ENCODE measurements around the gene PAH.

Gene PAH

DNA sequence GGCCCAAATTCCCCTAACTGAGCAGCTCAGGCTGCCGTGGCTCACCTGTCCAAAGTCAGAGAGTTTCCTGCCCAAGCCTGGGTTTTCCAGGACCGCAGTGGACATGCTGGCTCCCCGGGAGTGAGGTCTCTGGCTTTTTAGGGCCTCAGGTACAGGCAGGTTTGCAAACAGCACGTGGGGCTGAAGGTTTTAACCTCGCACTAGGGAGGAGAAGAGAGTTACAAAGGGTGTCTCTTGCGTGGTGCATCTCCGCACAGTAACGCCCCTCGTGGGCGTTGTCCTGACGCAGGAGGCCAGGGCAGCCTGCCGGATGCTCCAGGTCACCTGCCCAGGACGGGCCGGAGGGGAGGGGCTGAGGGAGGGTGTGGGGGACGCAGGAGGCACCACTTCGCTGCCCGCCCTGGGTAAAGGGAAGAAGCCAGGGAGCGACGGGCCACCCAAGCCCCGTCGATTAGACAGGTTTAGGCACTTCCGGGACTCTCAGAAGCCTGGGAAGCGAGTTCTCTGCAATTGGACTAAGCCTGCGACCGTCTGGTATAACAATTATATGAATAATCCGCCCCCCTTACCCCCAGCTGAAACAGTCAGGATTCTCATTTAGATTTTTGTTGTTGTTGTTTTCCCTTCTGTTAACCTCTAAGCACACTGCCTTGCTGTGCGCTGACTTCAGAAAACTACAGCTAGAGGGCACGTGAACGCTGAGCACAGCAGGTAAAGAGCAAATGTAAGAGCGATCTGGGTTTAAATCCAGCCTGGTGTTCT is at the start of gene PAH:
Gene PAH, minus strand, starts transcription at position 219 of the 762 bp plus-strand sequence. Its CDS starts 114 bp downstream, at position 105.
- no peak for DNase-seq (ENCODE audit: low read depth in 2 of 2)

DNA sequence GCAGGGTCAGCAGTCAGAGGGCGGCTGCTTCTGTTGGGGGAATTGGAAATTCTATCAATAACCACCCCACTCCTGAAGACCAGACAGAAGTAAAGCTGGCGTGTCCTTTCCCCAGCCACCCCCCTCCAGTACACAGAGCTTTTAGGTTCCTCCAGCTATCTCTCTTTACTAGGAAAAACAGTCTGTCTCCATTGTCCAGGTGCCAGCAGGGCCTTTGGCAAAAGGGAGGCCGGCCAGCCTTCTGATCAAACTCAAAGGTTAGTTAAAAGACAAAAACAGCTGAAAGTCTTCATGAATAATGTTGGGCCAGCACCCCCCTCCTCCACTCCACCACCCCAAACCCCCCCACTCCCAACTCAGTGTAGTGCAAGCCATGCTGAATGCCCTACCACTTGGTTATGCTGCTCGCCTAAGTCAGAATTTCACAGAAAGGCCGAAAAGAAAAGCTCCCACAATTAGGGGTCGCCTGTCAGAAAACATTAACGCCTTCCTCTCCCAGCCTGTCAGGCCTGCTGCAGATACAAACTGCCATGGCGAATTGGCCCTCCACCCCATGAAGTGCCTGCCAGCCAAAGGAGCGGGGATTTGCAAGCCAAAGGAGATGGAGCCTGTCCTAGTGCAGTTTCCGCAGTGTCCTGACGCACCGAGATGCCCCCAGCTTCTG is 49.3 kb upstream of the PAH start:
- no peak for DNase-seq (ENCODE audit: low read depth in 2 of 2)

DNA sequence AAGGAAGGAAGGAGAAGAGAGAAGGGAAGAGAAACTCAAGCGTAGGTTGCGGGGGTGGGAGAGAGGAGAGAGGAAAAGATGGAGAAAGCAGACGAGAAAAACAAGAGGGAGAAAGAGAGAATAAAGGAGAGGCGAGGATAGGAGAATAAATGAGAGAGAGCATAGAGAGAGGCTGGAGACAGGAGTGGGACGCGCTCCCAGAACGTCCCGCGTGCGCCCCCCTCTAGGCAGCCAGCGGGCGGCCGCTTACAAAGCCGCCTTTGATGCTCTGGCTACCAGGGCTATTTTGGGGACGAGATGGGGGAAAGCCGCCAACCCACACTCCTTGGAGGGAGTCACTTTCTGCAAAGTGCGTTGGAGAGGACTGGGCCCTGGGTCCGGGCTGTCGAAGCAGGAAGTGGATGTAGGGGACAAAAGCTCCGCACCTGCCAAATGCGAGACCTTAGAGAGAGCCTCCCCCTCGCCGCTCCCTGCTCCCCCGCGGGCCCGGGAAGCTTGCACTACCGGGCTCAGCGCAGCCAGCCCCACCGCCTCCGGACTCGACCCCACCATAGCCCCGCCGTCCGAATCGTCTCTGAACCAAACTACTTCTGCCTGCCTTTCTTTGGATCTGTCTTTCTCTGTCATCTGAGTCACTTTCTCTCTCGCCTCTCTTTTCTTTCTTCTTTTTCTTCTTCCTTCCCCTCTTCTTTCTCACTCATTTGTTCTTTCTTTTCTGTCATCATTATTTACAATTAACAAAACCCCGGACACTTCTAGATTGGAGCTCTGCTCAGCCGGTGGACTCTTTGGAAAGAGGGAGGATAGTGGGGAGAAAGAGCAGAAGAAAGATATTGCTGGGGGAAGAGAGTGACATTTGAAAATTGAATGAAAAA is 48.5 kb upstream of the PAH start:
- DNase-seq (ENCODE audit: low read depth in 2 of 2), result no peak

DNA sequence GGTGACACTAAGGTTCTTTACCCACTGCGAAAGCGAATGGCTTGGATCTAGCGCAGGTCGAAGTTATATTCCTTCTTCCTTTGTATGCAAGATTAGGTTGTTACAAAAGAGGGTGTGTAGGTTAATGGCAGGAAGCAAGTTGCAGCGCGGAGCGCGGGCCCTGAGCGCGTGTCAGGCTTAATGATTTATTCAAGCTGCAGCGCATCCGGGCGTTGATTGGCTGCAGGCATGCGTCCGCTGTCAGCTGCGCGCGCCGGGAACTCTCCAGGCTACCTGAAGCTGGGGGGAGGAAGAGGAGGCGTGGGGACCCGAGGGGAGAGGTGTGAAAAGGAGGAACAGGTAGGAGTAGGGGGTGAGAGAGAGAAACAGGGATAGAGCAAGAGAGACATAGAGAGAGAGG is 47.8 kb upstream of the PAH start:
- DNase-seq (ENCODE audit: low read depth in 2 of 2), result no peak

DNA sequence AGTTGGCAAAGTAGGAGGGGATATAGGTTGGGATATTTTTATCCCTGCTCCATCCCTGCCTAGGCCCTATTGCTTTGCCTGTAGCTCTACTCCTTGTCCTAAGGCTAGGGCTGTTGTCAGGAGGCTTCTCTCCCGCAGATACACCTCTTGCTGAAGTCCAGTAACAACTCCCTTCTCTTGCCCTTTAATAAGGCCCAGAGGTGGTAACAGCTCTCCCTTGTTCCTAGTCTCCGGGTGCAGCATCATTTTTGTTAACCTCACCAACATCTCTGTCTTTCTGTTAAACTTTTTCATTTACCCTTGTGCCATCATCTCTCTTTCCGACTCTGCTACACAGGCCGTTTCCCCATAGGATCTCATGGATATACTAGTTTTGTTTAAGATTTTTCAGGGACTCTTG is 46.8 kb upstream of the PAH start:
- DNase-seq (ENCODE audit: low read depth in 2 of 2), result no peak

DNA sequence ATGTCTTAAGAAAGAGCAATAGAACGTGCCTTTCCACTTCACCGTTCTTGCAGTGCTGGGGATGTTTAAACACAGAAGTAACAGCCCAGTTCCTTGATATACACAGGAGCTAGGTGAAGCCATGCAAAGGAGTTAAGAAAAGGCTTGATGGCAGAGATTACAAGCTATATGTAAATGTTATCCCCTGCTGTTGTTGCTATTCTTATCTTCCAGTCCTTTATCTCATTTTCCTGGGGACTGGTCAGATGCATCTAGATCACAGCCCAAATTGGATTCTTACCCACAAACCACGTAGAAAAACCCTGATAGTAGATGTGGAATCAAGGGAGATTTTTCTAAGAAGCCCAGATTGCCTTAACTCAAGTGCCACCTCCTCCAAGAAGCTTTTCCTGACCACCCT is 45.9 kb upstream of the PAH start:
- no peak for DNase-seq (ENCODE audit: low read depth in 2 of 2)

DNA sequence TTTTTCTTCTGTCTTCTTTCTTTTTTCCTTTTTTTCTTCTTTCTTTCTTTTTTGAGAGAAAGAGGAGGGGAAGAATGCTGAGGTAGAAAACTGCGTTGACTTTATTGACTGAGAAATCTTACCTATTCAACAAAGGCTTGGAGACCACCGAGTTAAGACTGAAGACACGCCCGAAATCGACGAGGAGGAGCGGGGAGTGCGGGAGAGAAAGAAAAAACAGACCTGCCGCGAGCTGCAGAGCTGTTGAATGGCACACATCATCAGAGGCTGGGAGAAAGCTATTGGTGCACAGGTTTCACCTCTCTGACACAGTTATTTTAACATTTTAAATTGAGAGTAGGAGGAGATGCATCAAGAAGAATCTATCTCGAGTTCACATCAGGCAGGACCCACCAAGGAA is 45.5 kb upstream of the PAH start:
- no peak for DNase-seq (ENCODE audit: low read depth in 2 of 2)

DNA sequence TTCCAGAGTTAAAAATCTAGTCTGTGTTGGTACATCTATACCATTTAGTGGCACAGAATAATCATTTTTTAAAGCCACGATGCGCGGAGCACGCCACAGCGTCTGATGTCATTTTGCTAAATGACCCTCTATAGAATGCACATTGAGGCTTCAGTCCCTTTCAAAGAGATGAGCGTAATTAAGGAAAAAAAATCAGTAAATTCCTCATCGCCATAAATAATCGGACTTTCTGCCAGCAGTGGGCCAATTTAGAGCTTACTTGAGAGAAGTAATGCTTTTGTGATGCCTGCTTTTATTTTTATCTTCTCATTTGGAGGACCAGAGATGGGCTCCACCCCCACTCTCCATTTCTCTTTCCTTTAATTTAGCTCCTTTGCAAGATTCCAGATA is 44.4 kb upstream of the PAH start:
- no peak for DNase-seq (ENCODE audit: low read depth in 2 of 2)

DNA sequence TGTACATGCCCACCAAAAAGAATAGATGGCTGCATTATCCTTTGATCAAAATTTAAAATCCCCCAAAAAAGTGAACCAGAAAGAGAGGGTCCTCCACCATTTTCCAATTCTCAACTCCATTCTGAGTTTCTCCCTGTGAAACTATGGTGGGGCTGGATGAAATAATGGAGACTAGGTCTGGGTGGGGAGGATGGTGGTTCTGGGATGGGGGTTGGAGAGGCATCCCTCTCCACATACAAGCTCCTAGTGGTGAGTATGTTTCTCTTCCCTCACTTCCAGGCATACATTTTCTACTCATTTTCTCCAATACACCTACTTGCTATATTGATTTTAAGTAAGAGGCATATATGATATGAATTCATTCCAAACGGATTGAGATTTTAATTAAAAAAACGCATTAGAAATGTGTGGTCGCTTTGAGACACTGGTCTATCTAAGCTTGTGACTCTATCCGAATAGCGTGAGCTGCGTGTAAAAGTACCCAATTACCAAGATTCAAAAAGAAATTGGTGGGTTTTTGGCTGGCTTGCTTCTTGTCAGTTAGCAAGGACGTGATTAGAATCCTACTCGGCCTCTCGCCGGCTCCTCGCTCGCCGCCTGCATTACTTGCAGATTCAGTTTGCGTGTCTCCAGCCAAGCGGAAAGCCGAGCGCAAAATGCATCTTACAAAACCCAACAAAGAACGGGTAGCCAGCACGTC is 43.9 kb upstream of the PAH start:
- DNase-seq (ENCODE audit: low read depth in 2 of 2), result no peak

DNA sequence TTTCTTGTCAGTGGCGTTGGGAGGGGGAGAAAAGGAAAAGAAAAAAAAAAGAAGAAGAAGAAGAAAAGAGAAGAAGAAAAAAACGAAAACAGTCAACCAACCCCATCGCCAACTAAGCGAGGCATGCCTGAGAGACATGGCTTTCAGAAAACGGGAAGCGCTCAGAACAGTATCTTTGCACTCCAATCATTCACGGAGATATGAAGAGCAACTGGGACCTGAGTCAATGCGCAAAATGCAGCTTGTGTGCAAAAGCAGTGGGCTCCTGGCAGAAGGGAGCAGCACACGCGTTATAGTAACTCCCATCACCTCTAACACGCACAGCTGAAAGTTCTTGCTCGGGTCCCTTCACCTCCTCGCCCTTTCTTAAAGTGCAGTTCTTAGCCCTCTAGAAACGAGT is 42.3 kb upstream of the PAH start:
- no peak for DNase-seq (ENCODE audit: low read depth in 2 of 2)

DNA sequence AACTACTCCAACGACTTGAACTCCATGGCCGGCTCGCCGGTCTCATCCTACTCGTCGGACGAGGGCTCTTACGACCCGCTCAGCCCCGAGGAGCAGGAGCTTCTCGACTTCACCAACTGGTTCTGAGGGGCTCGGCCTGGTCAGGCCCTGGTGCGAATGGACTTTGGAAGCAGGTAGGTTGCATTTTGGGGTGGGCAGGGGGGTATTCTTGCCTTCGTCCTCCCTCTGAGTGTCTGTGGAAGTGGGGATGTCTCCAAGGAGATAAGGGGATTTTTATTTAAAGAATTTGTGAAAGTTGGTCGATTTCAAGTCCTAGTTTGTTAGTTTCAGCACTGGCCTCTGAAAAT is 41.8 kb upstream of the PAH start:
- DNase-seq (ENCODE audit: low read depth in 2 of 2), result no peak

DNA sequence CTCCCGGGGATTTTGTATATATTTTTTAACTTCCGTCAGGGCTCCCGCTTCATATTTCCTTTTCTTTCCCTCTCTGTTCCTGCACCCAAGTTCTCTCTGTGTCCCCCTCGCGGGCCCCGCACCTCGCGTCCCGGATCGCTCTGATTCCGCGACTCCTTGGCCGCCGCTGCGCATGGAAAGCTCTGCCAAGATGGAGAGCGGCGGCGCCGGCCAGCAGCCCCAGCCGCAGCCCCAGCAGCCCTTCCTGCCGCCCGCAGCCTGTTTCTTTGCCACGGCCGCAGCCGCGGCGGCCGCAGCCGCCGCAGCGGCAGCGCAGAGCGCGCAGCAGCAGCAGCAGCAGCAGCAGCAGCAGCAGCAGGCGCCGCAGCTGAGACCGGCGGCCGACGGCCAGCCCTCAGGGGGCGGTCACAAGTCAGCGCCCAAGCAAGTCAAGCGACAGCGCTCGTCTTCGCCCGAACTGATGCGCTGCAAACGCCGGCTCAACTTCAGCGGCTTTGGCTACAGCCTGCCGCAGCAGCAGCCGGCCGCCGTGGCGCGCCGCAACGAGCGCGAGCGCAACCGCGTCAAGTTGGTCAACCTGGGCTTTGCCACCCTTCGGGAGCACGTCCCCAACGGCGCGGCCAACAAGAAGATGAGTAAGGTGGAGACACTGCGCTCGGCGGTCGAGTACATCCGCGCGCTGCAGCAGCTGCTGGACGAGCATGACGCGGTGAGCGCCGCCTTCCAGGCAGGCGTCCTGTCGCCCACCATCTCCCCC is 41.2 kb upstream of the PAH start:
- DNase-seq (ENCODE audit: low read depth in 2 of 2), result no peak

DNA sequence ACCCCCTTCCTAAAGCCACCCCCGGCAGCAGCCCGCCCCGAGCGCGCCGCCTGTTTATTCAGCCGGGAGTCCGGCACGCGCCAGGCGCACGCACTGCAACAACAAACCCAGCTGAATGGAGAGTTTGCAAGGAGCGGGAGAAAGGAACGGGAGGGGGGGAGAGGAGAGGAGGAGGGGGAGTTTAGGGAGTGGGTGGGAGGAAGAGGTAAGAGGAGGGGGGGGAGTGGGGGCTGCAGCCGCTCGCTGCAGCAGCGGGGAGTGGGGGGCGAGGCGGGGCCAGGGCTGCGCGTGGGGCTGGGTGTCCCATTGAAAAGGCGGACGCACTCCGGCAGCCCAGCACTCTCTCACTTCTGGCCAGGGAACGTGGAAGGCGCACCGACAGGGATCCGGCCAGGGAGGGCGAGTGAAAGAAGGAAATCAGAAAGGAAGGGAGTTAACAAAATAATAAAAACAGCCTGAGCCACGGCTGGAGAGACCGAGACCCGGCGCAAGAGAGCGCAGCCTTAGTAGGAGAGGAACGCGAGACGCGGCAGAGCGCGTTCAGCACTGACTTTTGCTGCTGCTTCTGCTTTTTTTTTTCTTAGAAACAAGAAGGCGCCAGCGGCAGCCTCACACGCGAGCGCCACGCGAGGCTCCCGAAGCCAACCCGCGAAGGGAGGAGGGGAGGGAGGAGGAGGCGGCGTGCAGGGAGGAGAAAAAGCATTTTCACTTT is 40.5 kb upstream of the PAH start, which contains the start of gene ASCL1:
Gene ASCL1, plus strand, starts transcription at position 336 of the 712 bp plus-strand sequence. CDS start 571 bp downstream, outside the sequence.
- DNase-seq (ENCODE audit: low read depth in 2 of 2), result no peak

DNA sequence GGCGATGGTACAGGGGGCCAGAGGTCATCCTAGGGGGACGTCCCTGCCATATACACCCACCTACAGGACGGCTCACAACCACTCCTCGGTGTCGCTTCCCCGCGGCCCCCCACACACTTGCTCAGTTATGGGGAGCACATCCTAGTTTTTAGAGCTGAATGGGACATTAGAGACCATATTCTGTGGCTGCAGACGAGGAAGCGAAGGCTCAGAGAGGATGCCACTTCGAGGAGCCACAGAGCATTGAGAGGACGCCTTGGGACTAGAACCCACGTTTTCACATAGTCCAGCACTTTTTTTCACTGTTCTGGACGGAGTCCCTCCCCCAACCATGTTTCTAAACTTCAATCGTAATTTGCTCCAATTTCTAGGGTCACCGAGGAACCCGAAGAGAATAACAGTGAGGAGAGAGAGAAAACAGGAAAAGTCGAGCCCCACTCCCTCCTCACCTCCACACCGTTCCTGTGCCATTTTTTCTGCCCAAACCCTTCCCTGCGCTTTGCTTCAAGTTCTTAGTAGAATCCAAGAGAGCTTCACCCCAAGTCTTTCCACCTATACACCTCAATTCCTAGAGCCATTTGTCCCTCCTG is 39.8 kb upstream of the PAH start:
- no peak for DNase-seq (ENCODE audit: low read depth in 2 of 2)

DNA sequence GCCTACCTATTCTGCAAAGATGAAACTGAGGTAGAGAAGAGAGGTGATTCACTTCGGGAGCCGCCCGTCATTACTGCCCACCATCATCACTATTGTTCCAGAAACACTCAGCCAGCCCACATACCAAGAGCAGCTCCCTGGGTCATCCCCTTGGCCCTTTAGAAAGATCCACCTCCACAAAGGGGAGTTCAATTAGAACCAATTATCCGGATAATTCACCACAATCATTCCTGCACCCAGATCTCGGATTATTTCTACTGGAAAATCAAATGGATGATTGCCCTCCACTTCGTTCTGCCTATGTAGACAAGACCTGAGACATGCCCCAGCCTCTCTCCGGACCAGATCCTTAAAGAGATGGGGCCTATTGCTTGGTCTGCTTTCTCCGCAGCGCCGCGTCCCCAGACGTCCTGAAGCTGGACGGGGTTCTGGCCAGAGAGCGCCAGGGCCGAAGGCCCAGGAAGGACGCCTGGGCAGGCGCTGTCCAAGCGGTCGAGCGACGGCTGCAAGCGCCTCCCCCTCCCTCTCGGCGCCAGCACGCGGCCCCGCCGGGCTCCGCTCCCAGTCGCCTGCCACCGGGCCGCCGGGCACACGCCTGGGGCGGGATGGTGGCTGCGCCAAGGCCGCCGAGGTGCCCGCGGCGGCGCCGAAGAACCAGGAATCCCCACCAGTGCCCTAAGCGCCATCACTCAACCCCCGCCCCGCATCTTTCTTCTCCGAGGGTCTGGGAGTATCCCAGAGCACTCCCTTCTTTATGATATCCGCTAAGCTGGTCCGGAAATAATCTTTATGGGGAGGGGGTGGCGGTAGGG is 39.1 kb upstream of the PAH start:
- no peak for DNase-seq (ENCODE audit: low read depth in 2 of 2)

DNA sequence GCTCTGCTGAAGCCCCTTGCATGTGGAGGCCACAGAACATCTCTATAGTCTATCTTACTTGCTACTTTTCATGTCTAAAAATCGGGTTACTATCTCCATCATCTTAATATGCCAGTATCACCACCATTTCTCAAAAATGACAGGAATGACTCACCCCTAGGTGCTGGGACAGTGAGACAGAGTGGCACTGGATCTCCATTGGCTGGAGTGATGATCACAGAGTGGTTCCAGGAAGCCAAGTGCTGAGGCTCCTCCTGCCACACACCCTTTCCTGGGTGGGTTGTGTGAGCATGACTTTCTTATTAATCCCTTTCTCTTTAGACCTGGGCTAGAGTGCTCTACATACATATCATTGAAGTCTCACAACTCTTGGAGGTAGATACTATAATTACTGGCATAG is 37.1 kb upstream of the PAH start:
- no peak for DNase-seq (ENCODE audit: low read depth in 2 of 2)

DNA sequence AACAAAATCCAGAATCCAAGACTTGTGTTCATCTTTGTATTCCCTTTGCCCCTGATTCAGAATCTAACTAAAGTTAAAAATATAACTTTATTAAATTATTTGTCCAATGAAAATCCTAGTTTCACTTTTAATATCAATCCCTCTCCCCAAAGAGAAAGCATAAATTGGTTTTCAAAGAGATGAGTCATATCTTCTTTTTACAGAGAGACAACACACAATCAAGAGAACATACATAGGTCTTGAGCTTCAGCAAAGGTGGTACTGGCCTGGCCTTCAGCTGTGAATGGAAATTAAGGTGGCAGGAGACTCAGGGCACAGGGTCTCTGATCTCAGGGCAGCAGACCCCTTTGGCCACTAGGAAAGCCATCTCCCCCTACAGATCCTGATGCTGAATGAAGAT is 36.2 kb upstream of the PAH start:
- no peak for DNase-seq (ENCODE audit: low read depth in 2 of 2)

DNA sequence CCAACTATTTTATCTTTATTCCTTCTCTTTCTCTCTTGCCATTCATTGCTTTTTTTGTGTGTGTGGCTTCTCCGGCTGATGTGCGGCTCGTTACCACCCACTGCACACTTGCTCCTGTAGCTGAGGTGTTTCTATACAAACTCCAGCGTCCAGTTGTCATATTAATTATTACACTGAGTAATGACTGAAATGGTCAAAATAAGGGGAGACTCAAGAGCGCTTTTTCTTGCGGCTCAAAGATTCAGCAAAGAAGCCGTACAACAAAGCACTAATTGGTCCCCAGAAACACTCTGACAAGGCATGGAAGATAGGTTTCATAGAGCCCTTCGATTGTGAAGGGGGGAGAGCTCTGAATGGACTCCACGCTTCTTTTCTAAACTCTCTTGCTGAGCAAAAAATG is 34.8 kb upstream of the PAH start:
- DNase-seq (ENCODE audit: low read depth in 2 of 2), result no peak

DNA sequence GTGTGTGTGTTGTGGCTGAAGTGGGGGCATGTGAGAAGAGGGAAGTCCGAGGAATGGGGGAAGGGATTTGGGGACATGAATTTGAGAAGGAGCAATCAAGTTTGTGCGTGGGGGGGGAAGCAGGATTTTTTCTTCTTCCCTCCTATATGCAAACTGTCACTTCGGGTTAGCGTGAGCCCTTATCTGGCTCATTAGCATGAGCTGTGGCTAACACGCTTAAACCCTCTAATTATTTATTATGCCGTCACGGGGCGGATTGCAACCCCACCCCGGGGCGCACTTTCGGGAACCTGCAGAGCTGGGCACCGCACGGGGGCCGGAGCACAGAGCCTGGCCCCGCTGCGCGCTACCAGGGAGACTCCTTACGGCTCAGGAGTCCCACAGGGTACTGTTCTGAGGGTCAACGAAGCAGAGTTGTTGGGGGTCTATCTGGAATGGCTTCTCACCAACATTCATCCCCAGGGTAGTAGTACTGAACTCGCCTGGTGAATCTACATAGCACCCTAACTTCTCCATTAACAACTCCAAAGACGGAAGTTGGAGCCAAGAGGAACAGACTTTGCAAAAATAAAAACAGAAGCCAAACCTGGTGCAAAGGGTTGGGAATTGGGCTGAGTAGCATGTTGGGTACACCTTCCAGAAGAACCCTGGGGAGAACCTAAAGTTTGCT is 34.0 kb upstream of the PAH start:
- DNase-seq (ENCODE audit: low read depth in 2 of 2), result no peak
